IPS DF 19.7 (cell line): ENCODE data around the gene CEP63.

Source experiments
- DNase-seq: peaks from one replicate; pipeline ENCODE4 v3.0.0-alpha.2; 2013; ENCODE audit warnings: low read depth, low spot score

Gene CEP63

DNA sequence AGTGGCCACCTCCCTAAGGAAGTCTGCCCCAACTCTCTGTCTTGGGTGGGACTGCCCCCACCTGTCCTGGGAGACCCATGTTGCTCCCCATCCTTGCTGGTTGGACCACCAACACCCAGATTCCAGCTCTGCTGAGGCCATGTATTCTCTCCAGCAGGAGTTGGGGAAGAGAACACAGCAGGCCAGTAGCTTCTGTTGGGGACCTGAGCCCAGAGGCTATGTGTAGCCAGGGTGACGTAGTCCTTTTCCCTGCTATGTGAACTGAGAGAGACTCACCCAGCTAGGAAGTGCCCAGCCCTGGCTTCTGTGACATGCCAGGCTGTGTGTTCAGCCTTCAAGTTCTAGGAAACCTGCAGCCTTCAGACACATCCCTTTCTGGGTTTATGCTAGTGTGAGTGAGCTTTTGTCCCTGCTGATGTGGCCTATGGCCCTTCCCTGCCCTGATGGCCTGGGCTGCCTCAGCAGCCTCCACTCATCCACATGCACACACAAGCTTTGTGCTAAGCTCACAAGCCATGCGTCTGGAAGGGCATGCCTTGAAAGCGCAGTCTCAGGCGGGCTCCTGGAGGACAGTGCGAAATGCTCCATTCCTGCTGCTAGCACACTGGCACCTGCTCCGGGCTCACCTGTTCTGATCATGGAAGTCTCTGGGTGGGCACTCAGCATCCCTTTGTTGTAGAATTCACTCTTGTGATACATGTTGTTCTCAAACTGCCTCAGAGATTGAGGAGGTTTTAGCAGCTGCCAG is 122.3 kb downstream of the CEP63 start:
- DNase-seq, result no peak

DNA sequence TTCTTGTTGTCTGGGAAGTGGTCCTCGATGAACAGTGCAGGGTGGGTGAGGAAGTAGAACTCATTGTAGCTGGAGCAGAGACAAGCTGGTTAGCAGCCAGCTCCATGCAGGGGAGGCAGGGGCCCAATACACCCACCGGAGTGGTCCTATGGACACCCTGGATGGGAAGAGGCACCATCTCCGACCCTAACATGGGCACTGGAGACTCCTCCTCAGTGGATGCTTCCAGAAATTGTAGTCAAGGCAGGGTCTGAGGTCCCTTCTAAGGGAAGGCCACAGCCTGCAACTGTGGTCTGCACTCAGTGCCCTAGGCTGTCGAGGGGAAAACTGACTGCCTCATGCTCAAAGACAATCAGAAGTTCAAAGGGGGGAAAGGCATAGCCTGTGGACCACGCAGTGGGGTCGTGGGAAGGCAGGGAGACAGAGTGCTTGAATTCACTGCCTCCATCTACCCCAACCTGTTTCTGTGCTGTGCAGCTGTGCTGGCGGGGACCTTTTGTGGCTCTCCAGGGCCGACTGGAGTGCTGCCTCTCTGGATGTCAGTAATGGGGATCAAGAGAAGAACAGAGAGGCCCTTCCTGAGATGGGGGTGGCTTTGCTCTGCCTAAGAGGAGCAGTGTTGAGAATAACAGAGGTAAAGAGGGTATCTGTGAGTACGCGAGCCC is 123.0 kb downstream of the CEP63 start:
- DNase-seq, result no peak

DNA sequence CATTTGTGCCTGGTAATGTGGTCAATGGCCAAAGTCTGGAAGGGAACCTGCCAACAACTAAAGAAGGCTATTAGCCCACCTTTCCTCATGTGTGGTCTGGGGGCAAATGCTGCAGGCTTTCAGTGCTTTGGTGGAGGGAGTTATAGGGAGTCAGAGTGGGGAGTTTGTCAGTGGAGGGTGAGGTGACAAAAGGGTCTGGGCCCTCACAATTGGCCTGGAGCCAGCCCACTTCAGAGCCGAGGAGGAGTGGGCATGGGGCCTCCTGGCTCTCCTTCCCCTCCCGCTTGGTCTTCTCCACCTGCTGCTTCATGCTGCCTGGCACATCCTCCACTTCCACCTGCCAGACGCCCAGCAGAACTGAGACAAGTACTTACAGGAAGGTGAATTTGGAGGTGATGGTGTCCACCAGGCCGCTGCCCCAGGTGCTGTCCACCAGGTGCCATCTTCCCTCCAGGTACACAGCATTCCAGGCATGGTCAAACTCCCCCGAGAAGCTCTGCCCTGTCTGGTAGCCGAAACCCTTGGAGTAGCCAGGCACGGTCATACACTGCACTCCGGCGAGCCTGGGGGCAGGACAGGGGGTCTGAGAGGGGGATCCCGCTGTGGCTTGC is 124.1 kb downstream of the CEP63 start:
- no peak for DNase-seq

DNA sequence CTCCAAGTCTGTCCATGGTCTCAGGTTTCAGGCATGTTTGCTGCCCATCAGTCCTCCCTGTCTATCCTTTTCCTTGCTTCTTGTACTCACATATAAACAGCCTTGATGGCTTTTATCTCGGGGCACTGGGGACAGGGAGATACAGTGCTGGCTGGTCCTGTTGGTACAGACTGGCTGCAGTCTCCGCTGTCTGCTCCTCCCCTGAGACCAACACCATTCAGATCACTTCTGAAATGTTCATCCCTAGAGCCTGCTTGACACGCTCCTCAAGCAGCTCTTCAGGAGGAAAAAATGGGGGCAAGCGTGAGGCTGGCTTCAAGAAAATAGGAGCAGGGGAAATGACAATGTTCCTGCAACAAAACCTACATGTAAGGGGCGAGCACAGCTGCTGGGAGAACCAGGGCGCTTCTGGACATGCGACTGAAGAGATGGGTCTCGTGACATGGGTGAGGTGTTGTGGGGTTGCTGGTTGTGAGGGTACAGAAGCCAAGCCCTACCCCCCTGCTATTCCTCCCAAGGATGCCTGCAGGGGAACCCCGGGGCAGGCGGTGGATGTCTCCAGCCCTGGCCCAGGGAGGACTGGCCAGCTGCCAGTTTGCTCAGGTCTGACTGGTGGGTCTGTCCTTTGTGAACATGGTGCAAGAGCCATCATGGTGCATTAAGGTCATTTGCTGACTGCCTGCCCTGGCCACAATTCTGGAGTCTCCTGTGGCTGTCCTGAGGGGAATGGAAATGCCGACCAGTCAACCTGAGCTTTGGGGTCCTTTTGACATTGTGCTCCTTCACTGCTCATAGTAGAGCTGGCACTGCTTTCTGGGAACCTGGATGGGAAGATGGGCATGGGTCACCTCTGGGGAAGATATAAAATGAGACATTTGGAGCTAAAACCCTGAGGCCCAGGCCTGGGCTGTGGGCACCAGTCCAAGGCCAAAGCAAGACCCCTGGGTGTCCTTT is 124.9 kb downstream of the CEP63 start:
- DNase-seq, result no peak

DNA sequence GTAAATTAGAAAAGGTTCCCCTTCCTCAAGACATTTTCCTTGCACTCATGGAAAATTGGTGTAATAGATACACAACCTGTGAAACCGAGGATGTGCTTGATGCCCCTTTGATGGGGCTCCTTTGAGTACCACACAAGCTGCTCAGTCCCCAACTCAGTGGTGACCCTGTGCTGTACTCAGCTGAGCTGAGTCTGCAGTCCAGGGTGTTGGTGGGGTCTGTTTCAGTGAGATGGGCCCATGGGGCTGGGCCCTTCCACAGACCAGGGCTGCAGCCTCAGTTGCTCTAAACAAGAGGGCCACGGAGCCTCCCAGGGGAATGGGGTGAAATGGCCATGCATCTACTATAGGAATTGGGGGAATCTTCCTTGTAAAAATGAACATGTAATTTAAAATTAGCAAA is 125.7 kb downstream of the CEP63 start:
- DNase-seq, result no peak

DNA sequence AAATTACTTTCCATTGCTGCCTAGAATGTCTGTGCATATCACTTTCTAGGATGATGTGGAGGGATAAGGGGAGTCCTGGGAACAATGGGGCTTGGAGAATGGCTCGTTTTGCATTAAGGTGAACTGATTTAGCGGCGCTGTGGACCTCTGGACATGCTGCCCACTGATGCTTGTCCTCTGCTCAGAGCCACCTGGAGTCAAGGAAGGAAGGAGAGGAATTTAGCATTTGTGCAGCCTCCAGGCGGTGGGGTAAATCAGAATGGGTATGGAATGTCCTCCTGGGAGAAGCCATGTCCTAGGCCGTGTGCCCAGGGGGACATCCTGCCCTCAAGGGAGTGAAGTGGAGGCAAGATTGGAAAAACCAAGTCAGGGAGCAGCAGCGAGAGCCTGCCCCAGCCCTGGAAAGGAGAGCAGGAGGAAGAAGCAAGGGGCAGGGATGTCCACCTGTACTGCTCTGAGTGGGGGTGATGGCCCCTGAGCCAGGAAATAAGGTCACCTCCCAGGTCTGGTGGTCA is 127.2 kb downstream of the CEP63 start:
- DNase-seq, result no peak

DNA sequence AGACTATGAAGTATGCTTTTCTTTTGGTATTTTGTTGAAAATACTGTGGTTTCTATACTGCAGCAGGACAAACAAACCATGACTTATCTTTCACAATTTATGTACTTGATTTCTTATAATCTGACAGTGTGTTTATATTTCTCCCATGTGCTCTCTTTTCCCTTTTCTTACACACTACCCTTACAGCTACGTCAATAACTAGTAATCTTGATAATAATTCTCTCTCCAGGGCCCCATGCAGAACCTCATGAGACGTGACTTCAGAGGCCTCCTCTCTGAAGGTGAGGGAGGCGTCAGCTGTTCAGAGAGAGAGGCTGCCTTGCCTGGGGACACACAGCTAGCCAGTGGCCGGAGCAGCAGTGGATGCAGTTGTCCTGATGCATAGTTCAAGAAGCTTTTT is 129.1 kb downstream of the CEP63 start:
- DNase-seq, result no peak

DNA sequence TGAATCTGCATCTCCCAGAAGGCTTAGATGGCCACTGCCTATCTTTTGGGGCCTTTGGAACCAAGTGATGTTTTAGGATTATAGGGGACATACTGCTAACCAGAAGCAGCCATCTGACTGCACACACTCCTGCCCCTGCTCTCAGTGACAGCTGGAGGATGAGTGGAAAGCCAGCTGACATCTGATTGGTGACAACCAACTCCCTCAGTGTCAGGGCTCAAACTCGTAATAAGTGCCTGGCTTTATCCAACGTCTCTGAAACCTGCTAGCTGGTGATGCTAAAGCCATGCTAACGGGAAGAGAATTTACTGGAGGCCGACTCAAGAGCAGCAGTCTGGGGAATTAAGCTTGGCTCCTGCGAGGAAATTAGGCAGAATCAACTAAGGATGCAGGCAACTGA is 129.9 kb downstream of the CEP63 start:
- no peak for DNase-seq

DNA sequence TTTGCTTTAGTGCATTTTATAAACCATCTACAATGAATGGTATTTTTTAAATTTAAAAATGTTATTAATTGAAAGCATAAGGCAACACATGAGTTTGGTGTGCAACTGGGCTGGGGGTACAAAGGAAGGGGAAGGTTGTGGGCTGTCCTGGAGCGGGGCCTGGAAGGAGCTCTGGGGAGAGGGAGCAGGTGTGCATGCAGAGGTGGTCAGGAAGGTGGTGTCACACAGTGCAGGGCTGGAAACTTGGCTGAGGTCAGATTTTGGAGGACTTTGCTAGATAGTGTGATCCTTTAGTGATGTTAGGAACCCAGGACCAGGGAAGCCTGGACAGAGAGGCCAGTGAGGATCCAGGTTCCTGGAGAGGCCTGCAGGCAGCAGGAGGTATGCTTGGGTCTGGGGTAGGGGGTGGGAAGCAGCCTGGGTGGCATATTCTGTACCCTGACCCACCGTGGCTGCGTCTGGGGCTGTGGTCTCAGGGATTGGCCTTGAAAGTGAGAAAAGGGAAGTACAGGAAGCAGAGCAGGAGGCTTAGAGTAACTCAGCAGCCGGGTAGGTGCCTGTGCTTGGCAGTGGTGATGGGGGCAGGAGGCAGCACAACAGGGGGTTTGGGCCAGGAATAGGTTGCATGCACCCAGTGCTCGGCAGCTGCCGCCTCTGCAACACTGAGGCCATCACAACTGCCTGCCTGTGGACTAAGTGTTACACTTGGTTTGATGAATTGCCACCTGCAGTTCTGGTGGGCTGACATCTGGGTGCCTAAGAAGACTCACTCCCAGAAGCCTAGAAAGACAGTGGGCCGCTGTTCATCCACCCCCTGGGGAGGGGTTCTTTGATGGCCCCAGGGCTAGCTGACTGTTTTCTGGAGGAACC is 132.0 kb downstream of the CEP63 start:
- no peak for DNase-seq

DNA sequence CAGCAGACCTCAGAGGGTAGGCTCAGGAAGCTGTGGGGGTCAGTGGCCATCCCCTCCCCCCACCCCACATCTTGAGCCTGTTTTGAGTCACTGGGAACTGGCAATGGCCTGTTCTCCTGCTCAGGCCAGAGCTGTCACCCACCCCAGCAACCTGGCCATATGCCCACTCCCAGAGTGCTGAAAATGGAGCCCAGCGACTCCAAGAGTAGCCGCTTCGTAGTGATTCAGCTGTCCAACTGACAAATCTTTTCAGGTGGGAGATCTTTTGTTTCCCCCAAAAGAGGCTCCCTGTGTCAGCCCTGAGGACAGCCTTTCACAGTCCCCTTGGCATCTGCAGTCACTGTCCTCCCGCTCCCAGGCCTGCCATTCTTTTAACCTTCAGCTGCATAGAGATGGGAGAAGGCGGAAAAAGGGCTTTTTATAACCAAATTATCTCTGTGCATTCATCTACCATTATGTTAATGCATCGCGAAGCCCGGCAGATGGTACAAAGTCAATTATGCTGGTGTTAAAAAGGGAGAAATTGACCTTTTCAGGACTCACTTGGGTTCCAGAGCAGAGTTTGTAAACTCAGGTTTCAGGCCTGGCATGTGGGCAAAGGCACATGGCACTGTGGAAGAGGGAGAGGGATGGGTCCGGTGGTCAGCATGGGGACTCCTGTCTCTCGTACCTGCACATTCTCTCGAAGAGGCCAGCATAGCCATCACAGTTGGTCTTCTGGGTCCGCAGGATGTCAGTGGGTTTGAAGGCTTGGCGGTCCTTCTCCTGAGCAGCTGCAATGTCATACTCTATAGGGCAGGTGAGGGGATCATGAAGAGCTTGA is 132.8 kb downstream of the CEP63 start:
- no peak for DNase-seq

DNA sequence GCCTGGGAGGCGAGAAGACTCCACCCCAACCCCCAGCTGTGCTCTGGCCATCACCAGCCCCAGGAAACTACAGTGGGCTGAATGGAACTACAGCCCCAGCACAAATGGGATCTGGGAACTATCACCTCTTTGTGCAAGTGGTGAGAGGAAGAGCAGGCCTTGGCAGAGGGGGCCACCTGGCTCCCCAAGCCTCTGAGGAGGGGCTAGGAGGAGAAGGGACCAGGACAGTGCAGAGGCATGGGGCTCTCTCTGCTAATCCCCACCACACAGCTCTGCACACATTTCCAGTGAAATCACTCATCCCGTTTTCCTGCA is 133.4 kb downstream of the CEP63 start:
- DNase-seq, result no peak

DNA sequence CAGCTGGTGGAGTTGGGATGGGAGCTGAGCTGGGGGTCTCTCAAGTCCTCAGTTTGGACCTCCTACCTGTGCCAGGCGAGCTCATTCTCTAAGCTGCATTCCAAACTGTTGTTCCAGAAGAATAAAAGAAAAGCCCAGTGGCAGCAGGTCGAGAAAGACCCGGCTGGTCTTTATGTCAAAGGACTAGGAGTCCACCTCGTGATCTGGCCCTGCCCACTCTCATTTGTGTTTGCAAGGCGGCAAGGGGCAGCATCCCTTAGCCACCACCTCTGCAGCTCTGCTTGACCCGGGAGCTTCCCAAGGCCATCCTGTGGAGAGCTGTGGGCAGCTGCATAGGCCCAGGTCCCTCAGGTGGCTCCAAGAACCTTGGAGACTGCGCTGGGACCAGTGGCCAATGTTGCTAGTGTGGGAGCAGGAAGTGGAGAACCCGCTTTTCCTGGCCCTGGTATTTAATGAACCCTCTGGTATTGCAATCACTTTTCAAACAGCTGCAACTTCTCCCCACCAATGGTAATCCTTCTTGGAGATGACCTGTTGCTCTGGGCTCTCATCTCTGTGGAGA is 134.1 kb downstream of the CEP63 start:
- DNase-seq, result no peak

DNA sequence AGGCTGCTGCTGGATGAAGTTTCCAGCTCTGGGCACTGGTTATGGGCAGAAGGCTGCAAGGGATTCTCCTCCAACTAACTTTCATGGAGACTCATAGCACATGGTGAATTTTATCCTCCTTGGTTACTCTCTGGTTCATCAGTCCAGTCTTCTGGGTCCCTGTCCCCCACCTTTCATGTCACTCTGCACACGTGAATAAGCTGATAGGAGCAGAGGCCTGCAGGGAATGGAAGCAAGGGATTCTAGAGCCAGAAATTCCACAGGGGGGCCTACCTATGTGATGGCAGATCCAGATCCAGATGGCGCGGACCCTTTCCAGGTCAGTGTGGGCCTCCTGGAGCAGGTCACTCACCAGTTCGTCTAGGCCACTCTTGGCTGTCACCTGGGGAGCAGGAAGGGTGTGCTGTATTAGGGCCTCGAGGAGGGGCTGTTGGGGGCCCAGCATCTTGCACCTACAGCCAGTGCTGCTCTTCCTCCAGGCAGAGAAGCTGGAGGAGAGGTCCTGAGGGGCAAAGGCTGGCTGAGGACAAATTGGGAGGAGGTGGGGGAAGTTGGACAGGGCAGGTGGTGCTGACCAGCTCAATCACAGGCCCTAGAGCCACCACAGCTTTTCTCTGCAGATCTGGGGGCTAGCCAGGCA is 134.7 kb downstream of the CEP63 start:
- DNase-seq, result no peak

DNA sequence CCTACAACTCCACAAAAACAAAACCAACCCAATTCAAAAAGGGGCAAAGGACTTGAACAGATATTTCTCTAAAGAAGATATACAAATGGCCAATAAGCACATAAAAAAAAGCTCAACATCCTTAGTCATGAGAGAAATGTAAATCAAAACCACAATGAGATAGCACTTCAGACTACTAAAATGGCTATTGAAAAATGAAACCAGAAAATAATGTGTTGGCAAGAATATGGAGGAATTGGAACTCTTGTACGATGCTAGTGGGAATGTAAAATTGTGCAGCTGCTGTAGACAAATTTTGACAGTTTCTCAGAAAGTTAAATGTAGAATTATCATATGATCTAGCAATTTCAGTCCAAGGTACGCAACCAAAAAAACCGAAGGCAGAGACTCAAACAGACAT is 136.0 kb downstream of the CEP63 start:
- no peak for DNase-seq

DNA sequence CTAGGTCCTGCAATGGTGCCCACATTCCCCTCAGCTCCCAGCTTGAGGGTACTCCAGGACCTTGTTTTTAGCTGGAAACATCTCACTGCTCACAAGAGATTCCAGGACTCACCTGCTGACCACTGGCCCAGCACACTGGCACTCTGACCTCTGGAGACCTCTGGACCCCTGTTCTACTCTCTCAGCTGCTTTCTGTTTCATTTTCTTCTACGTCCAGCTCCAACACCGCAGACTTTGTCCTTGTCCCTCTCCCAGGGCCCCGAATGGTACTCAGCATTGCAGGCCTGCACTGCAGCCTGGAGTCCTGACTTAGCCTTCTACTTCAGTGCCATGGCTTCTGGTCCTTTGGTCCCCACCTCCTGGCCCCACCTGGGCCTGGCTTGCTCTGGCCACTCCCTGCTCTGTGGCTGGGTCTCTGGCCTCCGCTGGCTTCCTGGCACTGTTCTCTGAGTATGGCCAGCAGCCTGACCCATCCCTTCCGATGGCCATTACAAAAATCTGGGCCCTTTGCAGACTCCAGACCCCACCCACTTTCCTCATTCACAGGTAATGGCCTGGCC is 137.0 kb downstream of the CEP63 start:
- no peak for DNase-seq

DNA sequence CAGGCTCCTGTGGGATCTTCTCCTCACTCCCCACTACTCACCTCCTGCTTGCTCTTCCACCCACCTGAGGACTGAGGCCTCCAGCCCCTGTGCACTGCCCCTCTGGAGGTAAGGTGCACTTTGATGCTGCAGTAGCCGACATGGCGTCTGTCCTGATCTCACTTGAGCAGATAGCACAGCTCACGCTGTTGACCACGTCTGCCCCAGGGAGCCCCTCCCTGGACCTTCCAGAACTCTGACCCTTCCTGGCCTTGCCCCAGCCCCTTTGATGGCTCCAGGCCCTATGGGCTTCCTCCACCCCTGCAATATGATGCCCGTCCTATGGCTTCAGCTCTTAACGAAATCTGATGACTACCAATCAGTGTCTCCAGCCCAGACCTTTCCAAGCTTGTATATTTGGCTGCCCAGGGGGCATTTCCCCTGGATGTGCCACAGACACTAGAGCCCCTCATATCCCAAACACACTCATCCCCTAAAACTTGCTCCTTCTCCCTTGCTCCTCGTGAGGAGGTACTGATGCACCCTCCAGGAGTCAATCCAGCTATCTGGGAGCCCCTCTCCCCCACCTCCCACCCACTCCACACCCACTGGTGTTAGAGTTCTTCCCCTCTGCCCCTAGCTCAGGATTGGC is 137.9 kb downstream of the CEP63 start:
- no peak for DNase-seq
